B cell (primary cell): ENCODE data around the gene CDH13. TPM values are rescaled to one million over a fixed set of nuclear protein-coding genes. Genes with fewer than 3 reads are reported as not detected.

Experiments
- ATAC-seq: fragments of 200-7000 bp; cut with Tn5 transposase; one replicate; pipeline ENCODE4 v1.10.0; 2021; ENCODE audit warnings: low read depth, mild to moderate bottlenecking, moderate number of reproducible peaks, moderate library complexity
- CTCF ChIA-PET: fragments of 350-600 bp; sonication (Branson Sonifier 250); formaldehyde crosslinking; loops from one replicate; lab custom pipeline; 2021; ENCODE audit warnings: antibody characterized with exemption, inconsistent platforms; lab: Charles Lee
- POLR2A ChIA-PET: fragments of 350-600 bp; sonication (Branson Sonifier 250); formaldehyde crosslinking; loops from one replicate; lab custom pipeline; 2021; ENCODE audit warnings: antibody characterized with exemption; lab: Charles Lee
- DNase-seq: peaks from one replicate; pipeline ENCODE4 v3.0.0; 2013
- H2AFZ ChIP-seq: 2 replicates; pipeline ENCODE4 v1.6.1; 2012; ENCODE audit warnings: mild to moderate bottlenecking, low read depth, low read length; ENCODE audit not compliant: insufficient read depth, poor library complexity, severe bottlenecking
- H3K27ac ChIP-seq, 2 donors: 1 replicate in 1 of 2; 2 replicates in 1 of 2; pipeline ENCODE4 v1.5.1; 2012 to 2013; ENCODE audit warnings: low read length in 2 of 2, mild to moderate bottlenecking in 2 of 2, moderate library complexity in 1 of 2
- H3K27me3 ChIP-seq, 4 experiments: fragments of 200-600 bp in 1 of 4; sonication (generic) in 1 of 4; replicated peaks in 1 of 4; 1 replicate in 2 of 4; 2 replicates in 2 of 4; pipeline versions ENCODE4 v1.6.1 to v1.7.0; 2013 to 2016; ENCODE audit warnings: low read length in 3 of 4, mild to moderate bottlenecking in 2 of 4, mixed read lengths in 1 of 4, moderate library complexity in 1 of 4; ENCODE audit not compliant: insufficient read depth in 4 of 4, control insufficient read depth in 3 of 4; ENCODE audit errors: control extremely low read depth in 1 of 4
- H3K36me3 ChIP-seq, 2 experiments: replicated peaks in 1 of 2; 1 replicate in 1 of 2; 2 replicates in 1 of 2; pipeline versions ENCODE4 v1.6.1 to v1.7.1; 2013; ENCODE audit warnings: low read length in 1 of 2; ENCODE audit not compliant: insufficient read depth in 2 of 2, control insufficient read depth in 1 of 2; ENCODE audit errors: control extremely low read depth in 1 of 2, extremely low read depth in 1 of 2
- H3K4me1 ChIP-seq, 2 donors: fragments of 200-600 bp in 1 of 2; sonication (generic) in 1 of 2; 1 replicate in 1 of 2; 2 replicates in 1 of 2; pipeline versions ENCODE4 v1.5.1 to v1.6.1; 2013 to 2017; ENCODE audit warnings: low read length in 2 of 2; ENCODE audit not compliant: control insufficient read depth in 2 of 2, insufficient read depth in 2 of 2
- H3K4me2 ChIP-seq: replicated peaks from 2 replicates; pipeline ENCODE3; 2012; ENCODE audit warnings: mild to moderate bottlenecking, low read depth, low read length; ENCODE audit not compliant: poor library complexity, severe bottlenecking
- H3K4me3 ChIP-seq, 5 experiments: fragments of 200-600 bp in 1 of 5; sonication (generic) in 1 of 5; 1 replicate in 3 of 5; 2 replicates in 2 of 5; pipeline versions ENCODE4 v1.5.1 to v1.7.0; 2011 to 2016; ENCODE audit warnings: low read length in 4 of 5, mild to moderate bottlenecking in 4 of 5, low read depth in 2 of 5, control low read depth in 1 of 5, moderate library complexity in 1 of 5; ENCODE audit not compliant: insufficient read depth in 1 of 5; ENCODE audit errors: control extremely low read depth in 1 of 5, extremely low read depth in 1 of 5
- H3K79me2 ChIP-seq: fragments of 200-600 bp; sonication (generic); one replicate; pipeline ENCODE4 v1.6.0; 2016; ENCODE audit warnings: low read length; ENCODE audit not compliant: control insufficient read depth, insufficient read depth
- H3K9ac ChIP-seq: fragments of 200-600 bp; sonication (generic); 2 replicates; pipeline ENCODE4 v1.6.1; 2017; ENCODE audit warnings: mild to moderate bottlenecking, low read length, moderate library complexity
- H3K9me3 ChIP-seq, 3 donors: one replicate each; pipeline versions ENCODE4 v1.6.1 to v1.7.1; 2013; ENCODE audit warnings: low read length in 2 of 3; ENCODE audit not compliant: control insufficient read depth in 2 of 3, insufficient read depth in 1 of 3; ENCODE audit errors: control extremely low read depth in 1 of 3
- H4K20me1 ChIP-seq: 2 replicates; pipeline ENCODE4 v1.6.0; 2012; ENCODE audit warnings: mild to moderate bottlenecking, low read length; ENCODE audit not compliant: insufficient read depth, control insufficient read depth, poor library complexity, severe bottlenecking
- H3K27ac Mint-ChIP-seq: one replicate; pipeline ENCODE4 v1.8.0; 2021; ENCODE audit warnings: mixed read lengths
- H3K27me3 Mint-ChIP-seq: one replicate; pipeline ENCODE4 v1.8.0; 2021; ENCODE audit warnings: mixed read lengths
- H3K4me1 Mint-ChIP-seq: one replicate; pipeline ENCODE4 v1.8.0; 2021; ENCODE audit warnings: mixed read lengths
- H3K4me3 Mint-ChIP-seq: one replicate; pipeline ENCODE4 v1.8.0; 2021; ENCODE audit warnings: mixed read lengths
- H3K9me3 Mint-ChIP-seq: one replicate; pipeline ENCODE4 v1.8.0; 2022; ENCODE audit warnings: mixed read lengths; ENCODE audit not compliant: insufficient read depth
- EZH2 ChIP-seq: IDR thresholded peaks from 2 replicates; pipeline ENCODE4 v1.6.1; 2012; ENCODE audit warnings: borderline replicate concordance, low read depth, mild to moderate bottlenecking, moderate library complexity, low read length; ENCODE audit not compliant: insufficient read depth, poor library complexity, severe bottlenecking
- WGBS: methylation state at CpG from one replicate; pipeline ENCODE4 v1.1.5; 2013; ENCODE audit warnings: missing lambda C conversion rate; ENCODE audit not compliant: insufficient coverage; 5-methylcytosine and 5-hydroxymethylcytosine counted together
- intact Hi-C: fragments of 100-400 bp; cut with micrococcal nuclease; formaldehyde crosslinking; loops from one replicate; pipeline ENCODE4 v1.10.0; 2022
- polyA plus RNA-seq: library from polyadenylated mRNA; depleted of rRNA; stranded (reverse); fragments of >200 nt; gene quantifications from 2 replicates; pipeline ENCODE4 v1.2.3, GENCODE V29; 2012
- total RNA-seq, 2 donors: library from RNA; stranded (reverse); fragments of 120-200 nt in 1 of 2; gene quantifications; 1 replicate in 1 of 2; 2 replicates in 1 of 2; pipeline versions ENCODE4 v1.2.3 to v1.2.4, GENCODE V29; 2013 to 2022
- TF ChIP-seq, protein P1 (sequence below): fragments of 200-600 bp; IDR thresholded peaks from one replicate; pipeline ENCODE4 v1.8.0; 2022; ENCODE audit warnings: antibody characterized with exemption, mild to moderate bottlenecking

CDH13 gene
- total and polyA plus RNA-seq, 2 donors (not counting 1 experiment from before 2014, with no cell fraction given), result not detected

- Histone ChIP-seq H3K79me2 (no peaks in the 10 kb centered on the region), H3K27me3 (peaks cover 0 to 6% (median 2%) of the 10 kb centered on the region in 4 experiments), H2AFZ (no peak overlapping the region), H3K9me3 (no peaks in the 10 kb centered on the region), H3K36me3 (no peaks in the 10 kb centered on the region), H3K9ac (no peak overlapping the region), H3K4me3 (no peak overlapping the region), H3K4me2 (no peak overlapping the region), H3K27ac (no peak overlapping the region), H3K4me1 (no peaks in the 10 kb centered on the region), H4K20me1 (no peaks in the 10 kb centered on the region)
- intact Hi-C loops, result no loop called here
- CTCF ChIA-PET, result no interaction called here
- Mint-ChIP-seq H3K4me1 (no peaks in the 10 kb centered on the region), H3K4me3 (no peak overlapping the region), H3K9me3 (no peaks in the 10 kb centered on the region), H3K27ac (no peak overlapping the region), H3K27me3 (peaks cover 20% of the 10 kb centered on the region)
- no peak for DNase-seq
- POLR2A ChIA-PET, result interaction anchor here (0.6 kb wide), 1 partner anchor 339 kb away, joined by 3 read pairs; no protein-coding TSS in a partner anchor
- TF ChIP-seq, protein P1, sequence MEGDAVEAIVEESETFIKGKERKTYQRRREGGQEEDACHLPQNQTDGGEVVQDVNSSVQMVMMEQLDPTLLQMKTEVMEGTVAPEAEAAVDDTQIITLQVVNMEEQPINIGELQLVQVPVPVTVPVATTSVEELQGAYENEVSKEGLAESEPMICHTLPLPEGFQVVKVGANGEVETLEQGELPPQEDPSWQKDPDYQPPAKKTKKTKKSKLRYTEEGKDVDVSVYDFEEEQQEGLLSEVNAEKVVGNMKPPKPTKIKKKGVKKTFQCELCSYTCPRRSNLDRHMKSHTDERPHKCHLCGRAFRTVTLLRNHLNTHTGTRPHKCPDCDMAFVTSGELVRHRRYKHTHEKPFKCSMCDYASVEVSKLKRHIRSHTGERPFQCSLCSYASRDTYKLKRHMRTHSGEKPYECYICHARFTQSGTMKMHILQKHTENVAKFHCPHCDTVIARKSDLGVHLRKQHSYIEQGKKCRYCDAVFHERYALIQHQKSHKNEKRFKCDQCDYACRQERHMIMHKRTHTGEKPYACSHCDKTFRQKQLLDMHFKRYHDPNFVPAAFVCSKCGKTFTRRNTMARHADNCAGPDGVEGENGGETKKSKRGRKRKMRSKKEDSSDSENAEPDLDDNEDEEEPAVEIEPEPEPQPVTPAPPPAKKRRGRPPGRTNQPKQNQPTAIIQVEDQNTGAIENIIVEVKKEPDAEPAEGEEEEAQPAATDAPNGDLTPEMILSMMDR, result no peak
- TF ChIP-seq EZH2, result no peak
- WGBS, result no CpG with 5 or more reads among the region's 4 CpGs
- ATAC-seq, result no peak
These were observed 1073.0 kb downstream of the CDH13 start for GRCh38 chr16:83699817-83700216.

DNA sequence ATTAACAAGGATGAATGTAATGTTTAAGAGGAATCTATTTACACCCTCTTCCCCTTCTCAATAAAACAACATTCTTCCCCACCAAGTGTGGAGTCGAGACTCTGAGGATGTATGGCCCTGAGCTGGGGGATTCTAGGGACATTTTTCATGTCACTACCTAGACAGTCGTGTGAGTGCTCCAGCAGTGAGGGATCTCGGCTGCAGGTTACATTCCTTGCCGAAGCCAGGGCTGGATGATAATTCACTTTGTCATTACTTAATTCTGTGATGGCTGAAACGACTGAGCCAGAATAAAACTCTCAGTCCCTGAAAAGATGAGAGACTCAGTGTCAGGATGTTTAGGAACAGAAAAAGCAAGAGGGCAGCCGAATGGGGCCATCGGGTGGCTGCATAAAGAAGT lies 1074.1 kb downstream of the CDH13 start:
- no peak overlapping the region for H3K4me3 ChIP-seq
- ATAC-seq (no peak), DNase-seq (no peak)
- no peak overlapping the region for H3K4me3 Mint-ChIP-seq
- no peak overlapping the region for H3K27ac ChIP-seq
- ChIA-PET POLR2A (no interaction called here), CTCF (no interaction called here)
- no peak overlapping the region for H2AFZ ChIP-seq
- H3K27me3 Mint-ChIP-seq, result peaks cover 17% of the 10 kb centered on the region
- H3K9ac ChIP-seq, result no peak overlapping the region
- no peak overlapping the region for H3K27ac Mint-ChIP-seq
- no peaks in the 10 kb centered on the region for H3K36me3 ChIP-seq
- H4K20me1 ChIP-seq, result no peaks in the 10 kb centered on the region
- H3K9me3 ChIP-seq, result peaks cover 0 to under 1% (median 0%) of the 10 kb centered on the region in 3 donors
- TF ChIP-seq EZH2, result no peak
- TF ChIP-seq, protein P1, result no peak
- no peaks in the 10 kb centered on the region for H3K9me3 Mint-ChIP-seq
- H3K4me1 Mint-ChIP-seq, result no peaks in the 10 kb centered on the region
- H3K79me2 ChIP-seq, result no peaks in the 10 kb centered on the region
- H3K4me1 ChIP-seq, result no peaks in the 10 kb centered on the region
- no peak overlapping the region for H3K4me2 ChIP-seq
- 89% methylated on average over 5 of the region's 7 CpGs for WGBS
- H3K27me3 ChIP-seq, result peaks cover 0 to 7% (median 3%) of the 10 kb centered on the region in 4 experiments
- intact Hi-C loops, result no loop called here
